Right ventricle myocardium inferior (tissue), 1 donor: ENCODE results near the gene MORF4L2. TPM values are rescaled to one million over a fixed set of nuclear protein-coding genes. Genes with fewer than 3 reads are reported as not detected.
"Not testable (repeated sequence)": the region's sequence is repeated elsewhere in the genome, so short reads cannot be mapped to it uniquely, and the experiment has no call there.

ENCODE experiments used
- ATAC-seq: fragments of 200-7000 bp; cut with Tn5 transposase; one replicate; pipeline ENCODE4 v1.9.1; 2020; ENCODE audit warnings: mild to moderate bottlenecking, moderate library complexity
- DNase-seq: peaks from one replicate; pipeline ENCODE4 v3.0.0; 2021; ENCODE audit errors: missing footprints
- intact Hi-C: fragments of 100-400 bp; cut with DNase I; formaldehyde crosslinking; loops from one replicate; pipeline ENCODE4 v1.11.0; 2022
- total RNA-seq: library from RNA; stranded (reverse); fragmentation: NEBNext Ultra II Directional; extraction: Animal tissue kit (Norgen Biotek cat#: 25700); gene quantifications from one replicate; pipeline ENCODE4 v1.2.1, GENCODE V29; 2021
- donor health status: DM: no; HTN: yes; CAD: no; lungs with severe emphysema.

MORF4L2 gene
- total RNA-seq, 1 donor from 2014 or later, result 159 TPM

- intact Hi-C loops, result no loop called here
These were observed 45.9 kb downstream of the MORF4L2 start for GRCh38 chrX:103640401-103641155.

GRCh38 chrX:103638479-103639346 is 47.8 kb downstream of the MORF4L2 start:
- intact Hi-C loops, ATAC-seq, DNase-seq: not testable (repeated sequence)

More at GRCh38 chrX:103640401-103641155, 45.9 kb downstream of the MORF4L2 start:
- DNase-seq (no peak), ATAC-seq (no peak)

DNA sequence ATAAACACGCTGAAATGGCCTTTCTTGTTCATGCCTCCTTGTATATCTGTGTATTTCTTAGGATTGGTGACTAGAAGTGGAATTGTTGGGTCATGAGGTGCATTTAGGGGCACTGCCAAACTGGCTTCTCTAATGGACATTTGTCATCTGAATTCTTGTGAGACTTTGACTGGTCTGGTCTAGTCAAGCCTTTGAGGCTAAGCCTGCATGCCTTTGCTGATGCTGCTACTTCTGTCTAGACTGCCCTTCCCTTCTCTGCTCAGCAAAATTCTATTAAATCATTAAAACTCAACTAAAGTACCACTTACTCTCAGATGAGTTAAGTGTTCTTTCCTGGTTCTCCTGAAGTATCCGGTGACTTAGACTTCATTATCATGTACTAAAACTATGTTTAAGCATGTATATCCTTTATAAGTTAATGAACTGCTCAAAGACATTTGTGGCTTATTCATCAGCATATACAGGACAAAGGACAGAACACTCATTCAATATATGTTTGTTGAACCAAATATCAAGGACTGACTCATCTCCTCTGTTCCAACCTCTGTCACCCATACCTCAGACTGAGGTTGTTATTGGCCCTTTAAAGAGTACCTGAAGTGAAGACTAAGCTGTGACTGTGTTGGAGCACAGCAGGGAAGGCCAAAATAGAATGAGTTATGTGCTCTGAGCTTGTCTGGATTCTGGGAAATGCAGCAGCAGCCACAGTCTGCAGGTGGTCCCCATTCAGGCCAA is 48.7 kb downstream of the MORF4L2 start:
- no peak for ATAC-seq
- DNase-seq, result no peak
- intact Hi-C loops, result no loop called here

GRCh38 chrX:103635436-103635835 is 51.1 kb downstream of the MORF4L2 start:
- intact Hi-C loops, result no loop called here
- ATAC-seq (no peak), DNase-seq (no peak)

GRCh38 chrX:103631145-103631544 is 55.4 kb downstream of the MORF4L2 start:
- intact Hi-C loops, result no loop called here
- ATAC-seq, result no peak
- DNase-seq, result no peak

- ATAC-seq (no peak), DNase-seq (no peak)
- intact Hi-C loops, result no loop called here
These were observed 56.4 kb downstream of the MORF4L2 start for GRCh38 chrX:103630171-103630511.

DNA sequence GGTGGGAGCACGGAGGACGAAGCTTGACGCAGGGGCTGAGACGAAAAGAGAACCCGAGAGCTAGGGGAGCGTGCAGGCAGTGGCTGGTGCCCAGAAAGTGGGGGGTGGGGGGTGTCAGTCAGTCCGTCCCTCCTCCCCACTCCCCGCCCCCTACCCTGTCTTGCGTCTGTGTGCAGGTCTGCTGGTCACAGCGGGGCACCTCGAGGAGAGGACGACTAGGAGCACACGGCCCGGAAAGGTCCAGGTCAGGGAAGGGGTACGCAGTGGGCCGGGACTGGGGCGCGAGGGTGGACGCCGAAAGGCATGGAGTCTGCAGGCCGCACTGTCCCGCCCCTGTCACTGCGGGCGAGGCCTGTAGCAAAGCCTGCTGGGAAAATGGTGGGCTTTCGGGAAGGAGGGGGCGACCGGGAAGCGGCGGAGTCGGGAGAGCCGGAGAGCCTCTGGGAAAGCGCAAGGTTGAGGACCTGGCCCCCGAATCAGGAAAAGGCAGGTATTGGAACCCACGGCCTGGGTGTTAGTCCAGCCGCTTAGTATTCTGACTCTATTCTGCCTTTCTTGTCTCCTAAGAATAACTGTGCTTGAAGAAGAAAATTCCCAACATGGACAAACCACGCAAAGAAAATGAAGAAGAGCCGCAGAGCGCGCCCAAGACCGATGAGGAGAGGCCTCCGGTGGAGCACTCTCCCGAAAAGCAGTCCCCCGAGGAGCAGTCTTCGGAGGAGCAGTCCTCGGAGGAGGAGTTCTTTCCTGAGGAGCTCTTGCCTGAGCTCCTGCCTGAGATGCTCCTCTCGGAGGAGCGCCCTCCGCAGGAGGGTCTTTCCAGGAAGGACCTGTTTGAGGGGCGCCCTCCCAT is 57.0 kb downstream of the MORF4L2 start:
- intact Hi-C loops, result loop anchor here (2.0 to 10.0 kb wide), 3 partner anchors 21 to 95 kb away; partner anchors contain the start of gene MORF4L2
- DNase-seq (peak; percentile 83), ATAC-seq (peak; percentile 95)

- intact Hi-C loops, result loop anchor here (2.0 to 10.0 kb wide), 3 partner anchors 20 to 94 kb away; partner anchors contain the start of gene MORF4L2
- ATAC-seq, result peak; percentile 77
- DNase-seq, result peak; percentile 73
These were observed 57.8 kb downstream of the MORF4L2 start, which contains the start of gene TCEAL1 for GRCh38 chrX:103628386-103629317. Gene TCEAL1, plus strand, starts transcription at chrX:103628975. Its CDS starts 942 bp downstream, at chrX:103629917.

- ATAC-seq, result no peak
- intact Hi-C loops, result loop anchor here (5.0 to 10.0 kb wide), 2 partner anchors 60 to 92 kb away; partner anchors contain the start of gene MORF4L2
- no peak for DNase-seq
These were observed 59.6 kb downstream of the MORF4L2 start for GRCh38 chrX:103626855-103627254.

Other genes with a start within 250 kb of the MORF4L2 start
- gene RAB40A, start 167.2 kb downstream of the MORF4L2 start, total RNA-seq, result not detected
- gene TCEAL4, start 101.2 kb downstream of the MORF4L2 start, total RNA-seq, result 64.3 TPM
- 19.3 TPM for gene TCEAL3, start 78.7 kb downstream of the MORF4L2 start, total RNA-seq
- 25.0 TPM for gene TCEAL1, start 57.7 kb downstream of the MORF4L2 start, total RNA-seq
- not detected for gene TMEM31, start 24.2 kb upstream of the MORF4L2 start, total RNA-seq
- 11.4 TPM for gene PLP1, start 90.1 kb upstream of the MORF4L2 start, total RNA-seq
- gene RAB9B, start 145.6 kb upstream of the MORF4L2 start, total RNA-seq, result 33.9 TPM